Midbrain (tissue), 1 donor: Measurements from ENCODE around the gene FAM240B.

ENCODE experiments used
- DNase-seq: peaks from one replicate; lab custom pipeline; 2025; lab: John Stamatoyannopoulos, UW

The FAM240B gene

DNA sequence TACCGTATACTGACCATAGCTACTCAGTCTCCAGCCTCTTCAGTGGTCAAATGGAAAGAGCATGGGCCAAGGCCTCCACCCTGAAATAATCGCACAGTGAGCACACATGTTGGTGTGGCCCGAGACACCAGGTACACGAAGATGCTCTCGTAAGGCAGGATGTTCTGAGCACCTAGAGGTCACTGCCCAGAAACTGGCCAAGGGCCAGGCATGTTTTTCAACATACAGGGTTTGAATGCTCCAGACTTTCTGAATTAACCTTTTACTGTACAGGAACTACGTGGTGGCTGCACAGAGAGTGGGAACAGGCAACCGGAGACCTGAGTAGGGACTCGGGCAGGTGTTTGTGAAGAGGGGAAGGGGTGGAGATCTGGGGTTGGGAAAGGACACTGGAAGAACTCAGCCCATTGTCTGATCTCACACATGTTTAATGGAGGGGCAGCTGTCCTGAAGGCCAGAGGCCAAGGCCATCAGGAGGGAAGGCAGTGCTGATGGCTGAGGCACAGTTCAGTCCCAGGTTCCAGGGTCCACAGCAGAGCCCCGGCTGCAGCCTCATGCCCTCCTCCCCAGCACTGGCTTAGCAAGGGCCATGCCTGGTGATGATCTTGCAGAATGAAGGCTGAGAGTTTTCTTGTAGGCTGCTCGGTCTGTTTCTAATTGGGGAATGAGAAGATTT is 51.0 kb downstream of the FAM240B start:
- no peak for DNase-seq

DNA sequence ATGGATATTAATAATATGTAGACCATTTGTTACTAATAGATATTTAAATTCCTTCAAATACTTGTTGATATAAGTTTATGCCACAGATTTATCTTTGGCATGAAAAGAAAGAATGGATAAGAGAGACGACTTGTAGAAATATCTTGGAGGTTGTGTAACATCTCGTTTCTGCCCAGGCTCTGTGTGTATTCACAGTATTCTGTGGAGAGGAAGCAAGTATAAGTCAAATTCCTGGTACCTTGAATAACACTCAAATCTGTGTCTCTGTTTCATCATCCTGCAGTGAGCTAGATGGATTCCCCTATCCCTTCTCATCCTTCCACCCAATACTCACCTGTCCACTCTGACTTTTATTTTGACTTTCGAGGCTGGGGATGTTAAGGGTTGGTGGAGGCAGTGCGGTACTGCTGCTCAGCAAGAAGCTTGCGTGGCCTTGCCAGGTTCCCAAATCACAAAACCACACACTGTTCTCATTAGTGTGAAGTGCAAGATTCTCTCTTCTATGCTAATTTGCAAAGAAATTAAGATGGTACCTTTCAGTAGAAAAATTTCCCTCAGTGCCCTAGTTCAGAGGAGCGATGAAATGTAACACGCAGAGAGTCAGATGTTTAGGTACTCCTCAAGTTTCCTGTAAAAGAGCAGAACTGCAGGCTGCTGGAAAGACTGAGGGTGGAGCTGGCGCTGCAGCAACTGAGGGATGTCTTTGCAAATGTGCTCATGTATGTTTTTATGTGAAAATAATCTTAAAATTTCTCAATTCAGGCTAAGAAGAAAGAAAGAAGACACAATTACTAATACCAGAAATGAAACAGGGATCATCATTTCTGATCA is 57.0 kb downstream of the FAM240B start:
- peak; percentile 65 for DNase-seq

DNA sequence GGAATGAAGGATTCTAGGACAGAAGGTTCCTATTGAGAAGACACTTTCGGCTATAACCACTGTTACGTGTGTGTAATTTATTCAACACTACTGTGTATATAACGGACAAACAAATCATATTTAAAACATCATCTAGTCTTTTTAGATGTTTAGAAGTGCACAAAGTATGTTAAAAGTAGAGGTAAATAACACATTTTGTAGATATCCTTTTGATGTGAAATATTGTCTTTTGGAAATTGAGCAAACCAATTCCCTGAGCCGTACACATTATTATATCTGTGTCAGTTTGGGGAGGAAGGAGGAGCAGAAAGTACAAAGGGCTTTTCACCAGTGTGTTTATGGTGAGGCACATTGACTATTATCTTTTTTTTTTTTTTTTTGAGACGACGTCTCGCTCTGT is 60.4 kb downstream of the FAM240B start:
- DNase-seq = no peak

DNA sequence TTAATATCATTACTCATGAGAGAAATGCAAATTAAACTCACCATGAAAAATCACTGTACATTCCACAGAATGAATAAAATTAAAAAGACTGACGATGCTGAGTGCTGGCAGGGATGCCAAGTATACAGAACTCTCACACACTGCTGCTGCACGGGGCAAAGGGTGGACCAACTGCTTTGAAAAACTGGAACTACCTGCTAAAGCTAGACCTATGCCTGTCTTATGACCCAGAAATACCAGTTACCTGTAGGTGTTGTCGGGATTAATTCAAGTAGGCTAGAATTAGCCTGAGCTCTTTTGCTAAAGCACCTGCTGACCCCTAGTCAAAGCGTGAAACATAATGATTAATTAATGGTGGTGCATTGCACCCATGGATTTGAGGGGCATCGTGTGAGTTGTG is 63.0 kb downstream of the FAM240B start:
- no peak for DNase-seq

DNA sequence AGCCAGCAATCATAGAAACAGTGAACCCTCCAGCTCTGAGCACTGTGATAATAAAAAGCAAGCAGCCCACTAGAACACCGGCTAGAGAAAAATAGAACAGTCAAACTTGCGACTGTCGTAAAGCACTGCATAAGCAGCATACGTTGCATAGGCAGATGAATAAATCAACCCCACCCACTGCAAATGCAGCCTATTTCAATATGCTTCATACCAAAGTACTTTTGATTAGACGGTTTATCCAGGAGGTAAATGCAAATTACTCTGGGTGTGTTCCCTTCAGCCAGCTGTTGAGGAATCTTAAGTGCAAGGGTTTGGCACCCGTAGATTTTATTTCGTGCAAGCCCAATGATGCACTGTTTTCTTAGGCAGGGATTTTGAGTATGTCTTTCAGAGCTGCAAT is 67.4 kb downstream of the FAM240B start:
- DNase-seq = no peak

DNA sequence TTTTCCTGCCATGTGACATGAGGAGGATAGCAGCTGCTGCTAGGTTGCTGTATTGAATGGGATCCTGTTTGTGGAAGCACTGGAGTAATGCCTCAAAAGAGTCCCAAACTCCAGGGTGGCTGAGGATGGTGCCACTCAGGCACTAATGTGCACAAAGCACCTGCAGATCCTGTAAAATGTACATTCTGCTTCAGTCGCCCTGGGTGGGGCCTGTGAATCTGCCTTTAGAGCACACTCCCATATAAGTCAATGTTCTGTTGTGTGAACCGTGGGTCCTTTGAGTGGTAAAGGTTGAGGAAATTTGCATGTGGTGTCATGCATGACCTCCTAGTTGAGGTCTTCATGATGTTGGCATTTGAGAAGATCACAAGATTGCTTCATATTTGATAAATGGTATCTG is 67.9 kb downstream of the FAM240B start:
- DNase-seq = no peak

DNA sequence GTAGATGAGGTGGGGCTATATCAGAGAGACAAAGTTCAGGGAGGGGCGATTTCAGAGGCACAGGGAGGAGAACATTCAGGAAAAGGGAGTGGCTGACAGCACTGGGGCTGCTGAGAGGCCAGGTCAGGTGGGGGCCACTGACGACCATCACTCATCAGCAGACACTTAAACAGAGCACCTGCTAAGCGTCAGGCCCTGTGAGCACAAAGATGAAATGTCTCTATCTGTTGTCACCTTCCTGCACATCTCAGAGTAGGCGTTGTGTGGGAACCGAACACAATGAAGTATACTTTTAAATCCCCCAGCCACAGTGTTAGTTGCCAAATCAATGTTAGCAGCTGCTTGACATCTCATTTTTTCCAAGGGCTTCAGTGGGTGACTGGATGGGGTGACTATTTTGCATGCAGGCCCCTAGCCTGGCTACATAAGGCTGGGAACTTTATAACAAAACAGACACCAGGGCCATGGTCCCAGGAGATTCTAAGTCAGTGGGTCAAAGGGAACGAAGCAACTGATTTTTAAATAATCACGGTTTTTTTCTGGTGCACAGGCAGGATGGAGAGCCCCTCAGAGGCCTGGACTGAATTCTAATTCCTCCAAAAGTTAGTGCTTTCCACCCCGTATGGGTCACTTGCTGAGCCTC is 68.4 kb downstream of the FAM240B start:
- DNase-seq = no peak

DNA sequence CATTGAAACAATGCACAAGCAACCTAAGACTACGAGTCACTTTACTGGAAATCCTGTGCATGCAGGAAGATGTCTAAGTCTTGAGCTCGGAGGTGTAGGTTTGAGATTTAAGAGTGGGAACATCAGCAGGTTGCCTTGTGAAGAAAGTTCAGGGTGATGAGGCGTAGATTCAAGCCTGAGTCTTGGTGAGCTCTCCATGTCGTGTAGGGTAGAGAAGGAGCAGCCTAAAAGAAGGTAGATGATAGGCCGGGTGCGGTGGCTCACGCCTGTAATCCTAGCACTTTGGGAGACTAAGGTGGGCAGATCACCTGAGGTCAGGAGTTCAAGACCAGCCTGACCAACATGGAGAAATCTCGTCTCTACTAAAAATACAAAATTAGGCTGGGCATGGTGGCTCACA is 69.4 kb downstream of the FAM240B start:
- no peak for DNase-seq

DNA sequence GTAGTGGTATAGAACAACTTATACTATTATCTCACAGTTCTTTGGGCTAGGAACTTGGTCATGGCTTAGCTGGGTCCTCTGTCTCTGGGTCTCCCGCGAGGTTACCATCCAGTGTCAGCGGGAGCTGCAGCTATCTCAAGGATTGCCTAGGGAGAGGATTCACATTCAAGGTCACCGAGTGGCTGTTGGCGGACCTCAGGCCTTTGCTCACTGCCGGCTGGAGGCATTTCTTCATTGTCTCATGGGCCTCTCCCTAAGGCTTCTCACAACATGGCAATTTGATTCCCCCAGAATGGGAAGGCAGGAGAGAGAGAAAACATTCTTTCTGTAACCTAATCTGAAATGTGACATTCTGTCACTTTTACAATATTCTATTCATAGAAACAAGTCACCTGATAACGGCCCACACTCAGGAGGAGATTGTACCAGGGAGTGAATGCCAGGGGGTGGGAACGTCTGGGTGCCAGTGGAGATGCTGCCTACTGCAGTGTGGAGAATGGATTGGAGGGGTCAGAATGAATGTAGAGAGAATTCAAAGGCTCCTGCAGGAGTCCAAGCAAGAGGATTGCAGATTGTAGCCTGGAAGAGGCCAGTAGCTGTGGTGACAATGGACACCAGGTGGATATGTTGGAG is 70.1 kb downstream of the FAM240B start:
- DNase-seq = no peak

DNA sequence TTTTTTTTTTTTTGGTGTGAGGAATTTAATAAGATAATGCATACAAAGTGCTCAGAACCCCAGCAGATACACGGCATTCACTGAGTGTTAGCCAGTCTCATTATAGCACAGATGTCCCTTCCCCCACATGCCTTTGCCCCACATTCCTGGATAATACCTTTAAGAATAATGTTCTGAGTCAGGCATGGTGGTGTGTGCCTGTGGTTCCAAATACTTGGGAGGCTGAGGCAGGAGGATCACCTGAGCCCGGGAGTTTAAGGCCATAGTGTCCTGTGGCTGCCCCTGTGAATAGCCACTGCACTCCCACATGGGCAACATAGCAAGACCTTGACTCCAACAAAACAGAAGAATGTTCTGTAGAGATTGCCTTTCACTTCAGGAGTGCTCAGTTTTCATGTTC is 75.3 kb downstream of the FAM240B start:
- no peak for DNase-seq
